Measurements from ENCODE around the gene MAPK6.
"Not testable (repeated sequence)": the region's sequence is repeated elsewhere in the genome, so short reads cannot be mapped to it uniquely, and the experiment has no call there.

MAPK6 gene

GRCh38 chr15:52018693-52019393 lies at the start of gene MAPK6:
TSS of gene MAPK6 (plus strand) at chr15:52019219. CDS start at chr15:52046461, 27,242 bp downstream.
- peak; percentile 94 for DNase-seq

- DNase-seq, result peak; percentile 17
Measured at GRCh38 chr15:51969728-51970127, 49.3 kb upstream of the MAPK6 start.

GRCh38 chr15:51970132-51970817 lies 48.7 kb upstream of the MAPK6 start:
- DNase-seq, result peak; percentile 58

GRCh38 chr15:51971032-51971374 lies 48.0 kb upstream of the MAPK6 start:
- no peak for DNase-seq

GRCh38 chr15:51971375-51972133 lies 47.5 kb upstream of the MAPK6 start, which contains the start of gene LEO1:
TSS of gene LEO1 (minus strand) at chr15:51971778. CDS start at chr15:51971745, 33 bp downstream.
- peak; percentile 98 for DNase-seq

GRCh38 chr15:51973220-51973619 lies 45.8 kb upstream of the MAPK6 start:
- DNase-seq, result peak; percentile 3

- no peak for DNase-seq
Measured at GRCh38 chr15:51973775-51974174, 45.2 kb upstream of the MAPK6 start.

GRCh38 chr15:51982013-51982769 lies 36.8 kb upstream of the MAPK6 start:
- DNase-seq, result peak; percentile 88

- DNase-seq, result peak; percentile 20
Measured at GRCh38 chr15:51982770-51983103, 36.3 kb upstream of the MAPK6 start.

GRCh38 chr15:51991141-51991540 lies 27.9 kb upstream of the MAPK6 start:
- DNase-seq, result no peak

GRCh38 chr15:51992953-51993352 lies 26.1 kb upstream of the MAPK6 start:
- DNase-seq, result peak; percentile 42

- DNase-seq, result no peak
Measured at GRCh38 chr15:52002351-52002750, 16.7 kb upstream of the MAPK6 start.

- DNase-seq, result not testable (repeated sequence)
Measured at GRCh38 chr15:52003089-52003488, 15.9 kb upstream of the MAPK6 start.

GRCh38 chr15:52003710-52004109 lies 15.3 kb upstream of the MAPK6 start:
- DNase-seq, result no peak

GRCh38 chr15:52004806-52005205 lies 14.2 kb upstream of the MAPK6 start:
- no peak for DNase-seq

- DNase-seq, result peak; percentile 64
Measured at GRCh38 chr15:52005748-52006701, 13.0 kb upstream of the MAPK6 start.

GRCh38 chr15:52006702-52007340 lies 12.2 kb upstream of the MAPK6 start:
- peak; percentile 12 for DNase-seq

GRCh38 chr15:52008359-52008697 lies 10.7 kb upstream of the MAPK6 start:
- peak; percentile 53 for DNase-seq

GRCh38 chr15:52008698-52009434 lies 10.2 kb upstream of the MAPK6 start:
- peak; percentile 96 for DNase-seq
